ENCODE data around the gene ZNF451.
A peak's percentile ranks its signal among the peaks of the same experiment; 100 is the strongest.
"Not testable (repeated sequence)": the region's sequence is repeated elsewhere in the genome, so short reads cannot be mapped to it uniquely, and the experiment has no call there.

ZNF451 gene

GRCh38 chr6:57089687-57090457 is at the start of gene ZNF451:
TSS of gene ZNF451 (plus strand) at chr6:57090188. CDS start at chr6:57090254, 66 bp downstream.
- peak; percentile 96 to 99 (median 97) for DNase-seq

GRCh38 chr6:57044061-57044460 is 45.9 kb upstream of the ZNF451 start:
- DNase-seq = not testable (repeated sequence)

GRCh38 chr6:57044568-57044967 is 45.4 kb upstream of the ZNF451 start:
- no peak for DNase-seq

GRCh38 chr6:57046332-57047256 is 43.4 kb upstream of the ZNF451 start, which contains the start of gene KIAA1586:
TSS of gene KIAA1586 (plus strand) at chr6:57046693. CDS start at chr6:57046756, 63 bp downstream.
- peak; percentile 90 to 96 (median 90) for DNase-seq

- DNase-seq = not testable (repeated sequence)
Measured at GRCh38 chr6:57047257-57047585, 42.8 kb upstream of the ZNF451 start.

- not testable (repeated sequence) for DNase-seq
Measured at GRCh38 chr6:57047859-57048258, 42.1 kb upstream of the ZNF451 start.

- DNase-seq = no peak
Measured at GRCh38 chr6:57048577-57048976, 41.4 kb upstream of the ZNF451 start.

GRCh38 chr6:57063847-57064246 is 26.1 kb upstream of the ZNF451 start:
- DNase-seq = no peak

GRCh38 chr6:57064809-57065208 is 25.2 kb upstream of the ZNF451 start:
- DNase-seq = no peak

- no peak for DNase-seq
Measured at GRCh38 chr6:57068061-57068460, 21.9 kb upstream of the ZNF451 start.

- no peak for DNase-seq
Measured at GRCh38 chr6:57069228-57069627, 20.8 kb upstream of the ZNF451 start.

- DNase-seq = no peak
Measured at GRCh38 chr6:57069920-57070331, 20.1 kb upstream of the ZNF451 start.

GRCh38 chr6:57072108-57072507 is 17.9 kb upstream of the ZNF451 start:
- no peak for DNase-seq

- DNase-seq = no peak
Measured at GRCh38 chr6:57074383-57074782, 15.6 kb upstream of the ZNF451 start.

- no peak for DNase-seq
Measured at GRCh38 chr6:57075092-57075491, 14.9 kb upstream of the ZNF451 start.

- DNase-seq = no peak
Measured at GRCh38 chr6:57078531-57079207, 11.3 kb upstream of the ZNF451 start.

- DNase-seq = no peak
Measured at GRCh38 chr6:57085471-57085870, 4.5 kb upstream of the ZNF451 start.

GRCh38 chr6:57086843-57087242 is 3.1 kb upstream of the ZNF451 start:
- DNase-seq = no peak

GRCh38 chr6:57087916-57088315 is 2.1 kb upstream of the ZNF451 start:
- no peak for DNase-seq

GRCh38 chr6:57089265-57089664 is 723 bp upstream of the ZNF451 start:
- DNase-seq = peak in 1 of 3 experiments; percentile 40

- not testable (repeated sequence) for DNase-seq
Measured at GRCh38 chr6:57090458-57091067, 575 bp downstream of the ZNF451 start.

- DNase-seq = not testable (repeated sequence)
Measured at GRCh38 chr6:57091375-57091774, 1.4 kb downstream of the ZNF451 start.

GRCh38 chr6:57094689-57095088 is 4.7 kb downstream of the ZNF451 start:
- DNase-seq = no peak
